HEK293 (cell line): ENCODE data around the gene IDUA.
"Not testable (repeated sequence)": the region's sequence is repeated elsewhere in the genome, so short reads cannot be mapped to it uniquely, and the experiment has no call there.

Experiments used
- CTCF ChIA-PET: fragments of 350-600 bp; formaldehyde crosslinking; extraction: SDS; loops from one replicate; lab custom pipeline; 2021; ENCODE audit warnings: antibody characterized with exemption; lab: Yijun Ruan, JAX
- POLR2A ChIA-PET: fragments of 300-600 bp; formaldehyde crosslinking; extraction: SDS; loops from one replicate; lab custom pipeline; 2020; ENCODE audit warnings: antibody characterized with exemption, inconsistent platforms; lab: Yijun Ruan, JAX
- H3K27ac ChIP-seq: fragments of 200-500 bp; sonication (Bioruptor generic); 2 replicates; pipeline ENCODE4 v1.5.1; 2014; ENCODE audit warnings: low read depth, low read length, control low read depth, inconsistent platforms; ENCODE audit errors: extremely low read depth
- H3K36me3 ChIP-seq, 2 experiments: fragments of 200-500 bp in 1 of 2; sonication (Bioruptor generic) in 1 of 2; 1 replicate in 1 of 2; 2 replicates in 1 of 2; pipeline ENCODE4 v1.5.1; 2014 to 2017; ENCODE audit warnings: inconsistent platforms in 2 of 2, low read length in 2 of 2; ENCODE audit not compliant: control insufficient read depth in 2 of 2, insufficient read depth in 1 of 2
- H3K4me1 ChIP-seq: fragments of 200-500 bp; sonication (Bioruptor generic); 2 replicates; pipeline ENCODE4 v1.5.1; 2014; ENCODE audit warnings: mild to moderate bottlenecking, low read length, inconsistent platforms; ENCODE audit not compliant: control insufficient read depth, insufficient read depth
- H3K4me3 ChIP-seq: 2 replicates; pipeline ENCODE4 v1.5.1; 2011; ENCODE audit warnings: low read depth, mild to moderate bottlenecking, control low read depth, low read length, moderate library complexity
- H3K9me3 ChIP-seq: fragments of 200-500 bp; sonication (Bioruptor generic); 2 replicates; pipeline ENCODE4 v1.5.1; 2014; ENCODE audit warnings: low read depth, low read length, inconsistent platforms; ENCODE audit not compliant: control insufficient read depth, insufficient read depth
- KLF7 ChIP-seq: fragments of 450-650 bp; formaldehyde crosslinking; IDR thresholded peaks from 2 replicates; pipeline ENCODE4 v1.5.1; 2016; ENCODE audit warnings: missing biosample characterization, missing genetic modification characterization, borderline replicate concordance
- MZF1 ChIP-seq: fragments of 450-650 bp; formaldehyde crosslinking; IDR thresholded peaks from 2 replicates; pipeline ENCODE4 v1.5.1; 2017; ENCODE audit warnings: missing biosample characterization, missing genetic modification characterization, borderline replicate concordance
- OVOL3 ChIP-seq: fragments of 450-650 bp; formaldehyde crosslinking; IDR thresholded peaks from 2 replicates; pipeline ENCODE4 v1.5.1; 2016; ENCODE audit warnings: missing biosample characterization, missing genetic modification characterization
- SCRT1 ChIP-seq: fragments of 450-650 bp; formaldehyde crosslinking; IDR thresholded peaks from 2 replicates; pipeline ENCODE4 v1.5.1; 2016; ENCODE audit warnings: missing biosample characterization, missing genetic modification characterization, borderline replicate concordance
- ZBTB48 ChIP-seq: fragments of 450-650 bp; formaldehyde crosslinking; IDR thresholded peaks from 2 replicates; pipeline ENCODE4 v1.5.1; 2016; ENCODE audit warnings: missing biosample characterization, missing genetic modification characterization
- ZBTB8A ChIP-seq: fragments of 450-650 bp; formaldehyde crosslinking; IDR thresholded peaks from 2 replicates; pipeline ENCODE4 v1.5.1; 2016; ENCODE audit warnings: missing biosample characterization, missing genetic modification characterization
- ZFP37 ChIP-seq: fragments of 450-650 bp; formaldehyde crosslinking; IDR thresholded peaks from 2 replicates; pipeline ENCODE4 v1.5.1; 2016; ENCODE audit warnings: missing biosample characterization, missing genetic modification characterization
- ZNF140 ChIP-seq: fragments of 450-650 bp; formaldehyde crosslinking; IDR thresholded peaks from 2 replicates; pipeline ENCODE4 v1.5.1; 2016; ENCODE audit warnings: missing biosample characterization, missing genetic modification characterization
- ZNF155 ChIP-seq: fragments of 450-650 bp; formaldehyde crosslinking; IDR thresholded peaks from 2 replicates; pipeline ENCODE4 v1.5.1; 2016; ENCODE audit warnings: missing biosample characterization, missing genetic modification characterization
- ZNF175 ChIP-seq: fragments of 450-650 bp; formaldehyde crosslinking; IDR thresholded peaks from 2 replicates; pipeline ENCODE4 v1.5.1; 2016; ENCODE audit warnings: missing biosample characterization, missing genetic modification characterization
- ZNF433 ChIP-seq: fragments of 450-650 bp; formaldehyde crosslinking; IDR thresholded peaks from 2 replicates; pipeline ENCODE4 v1.5.1; 2016; ENCODE audit warnings: missing biosample characterization, missing genetic modification characterization, low read depth
- ZNF571 ChIP-seq: fragments of 450-650 bp; formaldehyde crosslinking; IDR thresholded peaks from 2 replicates; pipeline ENCODE4 v1.5.0; 2017; ENCODE audit warnings: missing biosample characterization, missing genetic modification characterization
- ZNF660 ChIP-seq: fragments of 450-650 bp; IDR thresholded peaks from 2 replicates; pipeline ENCODE4 v1.5.1; 2018; ENCODE audit warnings: missing biosample characterization, mild to moderate bottlenecking, missing genetic modification characterization
- ZNF791 ChIP-seq: fragments of 450-650 bp; formaldehyde crosslinking; IDR thresholded peaks from 2 replicates; pipeline ENCODE4 v1.5.1; 2016; ENCODE audit warnings: missing biosample characterization, missing genetic modification characterization
- ZNF792 ChIP-seq: fragments of 450-650 bp; formaldehyde crosslinking; IDR thresholded peaks from 2 replicates; pipeline ENCODE4 v1.5.1; 2016; ENCODE audit warnings: missing biosample characterization, missing genetic modification characterization
- ZSCAN30 ChIP-seq: fragments of 450-650 bp; IDR thresholded peaks from 2 replicates; pipeline ENCODE4 v1.5.1; 2018; ENCODE audit warnings: missing biosample characterization, mild to moderate bottlenecking, missing genetic modification characterization, moderate library complexity
- TF ChIP-seq, protein P1 (sequence below): fragments of 450-650 bp; formaldehyde crosslinking; IDR thresholded peaks from 2 replicates; pipeline ENCODE4 v1.5.1; 2016; ENCODE audit warnings: missing biosample characterization, missing genetic modification characterization
- TF ChIP-seq, protein P2 (sequence below): fragments of 450-650 bp; formaldehyde crosslinking; IDR thresholded peaks from 2 replicates; pipeline ENCODE4 v1.5.1; 2016; ENCODE audit warnings: missing biosample characterization, missing genetic modification characterization
- TF ChIP-seq, protein P3 (sequence below): fragments of 450-650 bp; formaldehyde crosslinking; IDR thresholded peaks from 2 replicates; pipeline ENCODE4 v1.5.1; 2016; ENCODE audit warnings: missing biosample characterization, missing genetic modification characterization
- TF ChIP-seq, protein P4 (sequence below): fragments of 450-650 bp; formaldehyde crosslinking; optimal IDR thresholded peaks from 2 replicates; pipeline ENCODE3; 2016; ENCODE audit warnings: missing biosample characterization, mild to moderate bottlenecking, missing genetic modification characterization

The IDUA gene

DNA sequence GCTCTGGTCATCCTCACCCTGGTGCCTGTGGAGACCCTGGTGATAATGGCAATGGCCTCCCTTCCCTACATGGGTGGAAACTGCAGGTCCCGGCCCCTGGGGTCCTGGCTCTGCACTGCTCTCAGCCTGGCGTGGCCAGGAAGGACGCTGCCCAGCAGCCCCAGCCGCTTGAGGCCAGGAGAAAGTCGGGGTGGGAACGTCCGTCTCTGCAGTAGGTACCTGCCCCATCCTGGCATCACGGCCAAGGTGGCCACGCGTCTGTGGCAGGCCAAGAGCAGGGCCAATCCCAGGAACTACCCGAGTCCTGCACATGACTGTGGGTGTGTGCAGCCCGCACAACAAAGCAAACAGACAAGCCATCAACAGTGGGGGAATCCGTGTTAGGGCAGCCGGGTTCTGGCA is 58.4 kb downstream of the IDUA start (continued):
- TF ChIP-seq, protein P1, sequence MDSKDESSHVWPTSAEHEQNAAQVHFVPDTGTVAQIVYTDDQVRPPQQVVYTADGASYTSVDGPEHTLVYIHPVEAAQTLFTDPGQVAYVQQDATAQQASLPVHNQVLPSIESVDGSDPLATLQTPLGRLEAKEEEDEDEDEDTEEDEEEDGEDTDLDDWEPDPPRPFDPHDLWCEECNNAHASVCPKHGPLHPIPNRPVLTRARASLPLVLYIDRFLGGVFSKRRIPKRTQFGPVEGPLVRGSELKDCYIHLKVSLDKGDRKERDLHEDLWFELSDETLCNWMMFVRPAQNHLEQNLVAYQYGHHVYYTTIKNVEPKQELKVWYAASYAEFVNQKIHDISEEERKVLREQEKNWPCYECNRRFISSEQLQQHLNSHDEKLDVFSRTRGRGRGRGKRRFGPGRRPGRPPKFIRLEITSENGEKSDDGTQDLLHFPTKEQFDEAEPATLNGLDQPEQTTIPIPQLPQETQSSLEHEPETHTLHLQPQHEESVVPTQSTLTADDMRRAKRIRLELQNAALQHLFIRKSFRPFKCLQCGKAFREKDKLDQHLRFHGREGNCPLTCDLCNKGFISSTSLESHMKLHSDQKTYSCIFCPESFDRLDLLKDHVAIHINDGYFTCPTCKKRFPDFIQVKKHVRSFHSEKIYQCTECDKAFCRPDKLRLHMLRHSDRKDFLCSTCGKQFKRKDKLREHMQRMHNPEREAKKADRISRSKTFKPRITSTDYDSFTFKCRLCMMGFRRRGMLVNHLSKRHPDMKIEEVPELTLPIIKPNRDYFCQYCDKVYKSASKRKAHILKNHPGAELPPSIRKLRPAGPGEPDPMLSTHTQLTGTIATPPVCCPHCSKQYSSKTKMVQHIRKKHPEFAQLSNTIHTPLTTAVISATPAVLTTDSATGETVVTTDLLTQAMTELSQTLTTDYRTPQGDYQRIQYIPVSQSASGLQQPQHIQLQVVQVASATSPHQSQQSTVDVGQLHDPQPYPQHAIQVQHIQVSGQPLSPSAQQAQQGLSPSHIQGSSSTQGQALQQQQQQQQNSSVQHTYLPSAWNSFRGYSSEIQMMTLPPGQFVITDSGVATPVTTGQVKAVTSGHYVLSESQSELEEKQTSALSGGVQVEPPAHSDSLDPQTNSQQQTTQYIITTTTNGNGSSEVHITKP = no peak
- TF ChIP-seq ZFP37 (tag by site-specific recombination) = no peak

DNA sequence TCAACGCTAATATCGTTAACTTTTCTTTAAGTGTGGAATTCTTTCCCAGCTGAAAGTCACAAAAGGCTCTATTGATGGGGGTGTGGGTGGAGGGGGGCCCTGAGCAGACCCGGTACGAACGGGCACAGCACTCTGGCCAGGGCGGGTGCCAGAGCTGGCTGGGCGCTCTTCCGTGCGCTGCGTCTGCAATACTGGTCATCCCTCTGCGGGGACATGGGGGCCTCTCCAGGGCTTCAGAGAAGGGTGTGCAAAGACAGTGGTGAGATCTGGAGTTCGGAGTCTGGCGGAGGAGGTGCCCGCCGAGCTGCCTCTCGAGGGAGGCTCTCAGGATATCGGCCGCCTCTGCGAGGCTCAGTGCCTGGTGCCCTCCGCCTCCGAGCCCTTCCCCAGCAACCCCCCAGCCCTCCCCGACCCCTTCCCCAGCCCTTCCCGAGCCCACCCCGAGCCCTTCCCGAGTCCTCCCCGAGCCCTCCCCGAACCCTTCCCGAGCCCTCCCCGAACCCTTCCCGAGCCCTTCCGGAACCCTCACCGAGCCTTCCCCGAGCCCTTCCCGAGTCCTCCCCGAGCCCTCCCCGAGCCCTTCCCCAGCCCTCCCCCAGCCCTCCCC is 58.9 kb downstream of the IDUA start:
- H3K27ac ChIP-seq = no peak overlapping the region
- ChIA-PET CTCF (no interaction called here), POLR2A (no interaction called here)
- H3K4me1 ChIP-seq = no peaks in the 10 kb centered on the region
- H3K4me3 ChIP-seq = no peak overlapping the region
- TF ChIP-seq ZNF175 (tag by site-specific recombination) (no peak), ZNF140 (no peak), ZBTB48 (tag by site-specific recombination) (no peak), KLF7 (no peak), ZNF791 (tag by site-specific recombination) (no peak), ZNF155 (tag by site-specific recombination) (no peak), ZFP37 (tag by site-specific recombination) (no peak)
- H3K36me3 ChIP-seq = no peaks in the 10 kb centered on the region
- no peaks in the 10 kb centered on the region for H3K9me3 ChIP-seq

DNA sequence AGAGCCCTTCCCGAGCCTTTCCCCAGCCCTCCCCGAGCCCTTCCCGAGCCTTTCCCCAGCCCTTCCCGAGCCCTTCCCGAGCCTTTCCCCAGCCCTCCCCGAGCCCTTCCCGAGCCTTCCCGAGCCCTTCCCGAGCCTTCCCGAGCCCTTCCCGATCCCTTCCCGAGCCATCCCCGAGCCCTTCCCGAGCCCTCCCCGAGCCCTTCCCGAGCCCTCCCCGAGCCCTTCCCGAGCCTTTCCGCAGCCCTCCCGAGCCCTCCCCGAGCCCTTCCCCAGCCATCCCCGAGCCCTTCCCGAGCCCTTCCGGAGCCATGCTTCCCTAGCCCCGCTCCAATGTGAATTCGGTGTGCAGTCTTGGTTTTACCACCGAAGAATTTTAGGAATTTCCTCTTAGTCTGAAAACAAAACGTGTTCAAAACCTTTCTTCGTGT is 59.8 kb downstream of the IDUA start:
- H3K36me3 ChIP-seq, H3K27ac ChIP-seq, CTCF ChIA-PET, H3K4me1 ChIP-seq, POLR2A ChIA-PET, H3K9me3 ChIP-seq, H3K4me3 ChIP-seq: not testable (repeated sequence)
- TF ChIP-seq ZBTB8A = peak; percentile 69

DNA sequence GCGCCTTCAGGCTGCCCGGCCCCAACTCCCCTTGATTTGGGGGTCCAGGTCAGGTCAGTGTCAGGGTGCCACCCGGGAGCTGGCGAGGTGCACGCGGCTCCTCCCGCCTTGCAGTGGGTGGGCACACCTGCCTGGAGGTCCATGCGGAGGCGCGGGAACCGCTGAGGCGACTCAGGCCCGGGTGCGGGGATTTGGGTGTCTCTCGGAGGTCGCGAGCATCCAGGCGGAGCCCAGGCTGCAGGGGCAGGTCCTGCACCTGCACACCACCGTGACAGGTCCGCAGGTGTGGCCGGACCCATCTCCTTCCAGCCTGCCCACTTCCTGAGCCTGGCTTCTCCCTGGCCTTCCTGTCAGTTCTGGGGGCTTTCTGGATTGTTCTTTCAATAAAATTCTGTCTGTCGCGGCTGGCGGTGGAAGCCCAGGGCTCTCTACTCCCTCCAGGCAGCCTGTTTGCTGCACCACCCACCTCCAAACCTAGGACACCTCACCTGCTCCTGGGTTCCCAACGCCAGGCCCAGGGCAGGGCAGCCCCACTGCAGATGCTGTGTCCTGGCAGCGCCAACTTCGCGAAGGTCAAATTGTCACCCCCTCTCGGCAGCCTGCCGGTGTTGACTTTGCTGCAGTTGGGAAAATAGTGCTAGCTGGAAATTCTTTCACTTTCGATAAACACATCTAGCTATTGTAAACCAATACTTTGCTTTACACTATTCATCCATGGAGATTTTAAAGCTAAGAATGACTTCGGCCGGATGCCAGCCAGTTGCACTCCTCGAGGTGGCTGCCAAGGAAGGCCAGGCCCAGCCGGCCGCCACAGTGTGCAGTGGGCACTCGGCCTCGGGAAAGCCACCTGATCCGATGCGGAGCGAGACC is 60.5 kb downstream of the IDUA start:
- POLR2A ChIA-PET = no interaction called here
- CTCF ChIA-PET = no interaction called here
- no peak overlapping the region for H3K27ac ChIP-seq
- H3K4me3 ChIP-seq = no peak overlapping the region
- H3K4me1 ChIP-seq = no peaks in the 10 kb centered on the region
- H3K36me3 ChIP-seq = no peaks in the 10 kb centered on the region
- no peaks in the 10 kb centered on the region for H3K9me3 ChIP-seq
- TF ChIP-seq OVOL3 (tag by site-specific recombination) = no peak
- TF ChIP-seq SCRT1 (tag by site-specific recombination) = no peak
- TF ChIP-seq, protein P2, sequence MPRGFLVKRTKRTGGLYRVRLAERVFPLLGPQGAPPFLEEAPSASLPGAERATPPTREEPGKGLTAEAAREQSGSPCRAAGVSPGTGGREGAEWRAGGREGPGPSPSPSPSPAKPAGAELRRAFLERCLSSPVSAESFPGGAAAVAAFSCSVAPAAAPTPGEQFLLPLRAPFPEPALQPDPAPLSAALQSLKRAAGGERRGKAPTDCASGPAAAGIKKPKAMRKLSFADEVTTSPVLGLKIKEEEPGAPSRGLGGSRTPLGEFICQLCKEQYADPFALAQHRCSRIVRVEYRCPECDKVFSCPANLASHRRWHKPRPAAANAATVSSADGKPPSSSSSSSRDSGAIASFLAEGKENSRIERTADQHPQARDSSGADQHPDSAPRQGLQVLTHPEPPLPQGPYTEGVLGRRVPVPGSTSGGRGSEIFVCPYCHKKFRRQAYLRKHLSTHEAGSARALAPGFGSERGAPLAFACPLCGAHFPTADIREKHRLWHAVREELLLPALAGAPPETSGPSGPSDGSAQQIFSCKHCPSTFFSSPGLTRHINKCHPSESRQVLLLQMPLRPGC = no peak
- TF ChIP-seq, protein P3, sequence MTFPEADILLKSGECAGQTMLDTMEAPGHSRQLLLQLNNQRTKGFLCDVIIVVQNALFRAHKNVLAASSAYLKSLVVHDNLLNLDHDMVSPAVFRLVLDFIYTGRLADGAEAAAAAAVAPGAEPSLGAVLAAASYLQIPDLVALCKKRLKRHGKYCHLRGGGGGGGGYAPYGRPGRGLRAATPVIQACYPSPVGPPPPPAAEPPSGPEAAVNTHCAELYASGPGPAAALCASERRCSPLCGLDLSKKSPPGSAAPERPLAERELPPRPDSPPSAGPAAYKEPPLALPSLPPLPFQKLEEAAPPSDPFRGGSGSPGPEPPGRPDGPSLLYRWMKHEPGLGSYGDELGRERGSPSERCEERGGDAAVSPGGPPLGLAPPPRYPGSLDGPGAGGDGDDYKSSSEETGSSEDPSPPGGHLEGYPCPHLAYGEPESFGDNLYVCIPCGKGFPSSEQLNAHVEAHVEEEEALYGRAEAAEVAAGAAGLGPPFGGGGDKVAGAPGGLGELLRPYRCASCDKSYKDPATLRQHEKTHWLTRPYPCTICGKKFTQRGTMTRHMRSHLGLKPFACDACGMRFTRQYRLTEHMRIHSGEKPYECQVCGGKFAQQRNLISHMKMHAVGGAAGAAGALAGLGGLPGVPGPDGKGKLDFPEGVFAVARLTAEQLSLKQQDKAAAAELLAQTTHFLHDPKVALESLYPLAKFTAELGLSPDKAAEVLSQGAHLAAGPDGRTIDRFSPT (tag by site-specific recombination) = no peak
- TF ChIP-seq MZF1 (tag by site-specific recombination) = no peak
- no peak for TF ChIP-seq ZNF571 (tag by site-specific recombination)
- TF ChIP-seq ZNF433 = no peak
- TF ChIP-seq, protein P4, sequence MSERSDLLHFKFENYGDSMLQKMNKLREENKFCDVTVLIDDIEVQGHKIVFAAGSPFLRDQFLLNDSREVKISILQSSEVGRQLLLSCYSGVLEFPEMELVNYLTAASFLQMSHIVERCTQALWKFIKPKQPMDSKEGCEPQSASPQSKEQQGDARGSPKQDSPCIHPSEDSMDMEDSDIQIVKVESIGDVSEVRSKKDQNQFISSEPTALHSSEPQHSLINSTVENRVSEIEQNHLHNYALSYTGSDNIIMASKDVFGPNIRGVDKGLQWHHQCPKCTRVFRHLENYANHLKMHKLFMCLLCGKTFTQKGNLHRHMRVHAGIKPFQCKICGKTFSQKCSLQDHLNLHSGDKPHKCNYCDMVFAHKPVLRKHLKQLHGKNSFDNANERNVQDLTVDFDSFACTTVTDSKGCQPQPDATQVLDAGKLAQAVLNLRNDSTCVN (tag by site-specific recombination) = no peak
- no peak for TF ChIP-seq ZNF792 (tag by site-specific recombination)
- no peak for TF ChIP-seq ZNF660 (tag by site-specific recombination)
- no peak for TF ChIP-seq ZSCAN30 (tag by site-specific recombination)
